K562 (cell line): ENCODE data around the gene PUSL1.

ENCODE experiments used
- BHLHE40 ChIP-seq: IDR thresholded peaks from 2 replicates; pipeline ENCODE4 v1.6.1; 2011; ENCODE audit warnings: low read length, improper control_type of control experiment
- CBFB ChIP-seq: sonication (generic); formaldehyde crosslinking; IDR thresholded peaks from 2 replicates; pipeline ENCODE4 v1.4.0; 2020; ENCODE audit warnings: mild to moderate bottlenecking, missing genetic modification reagents
- CEBPB ChIP-seq: fragments of 450-650 bp; IDR thresholded peaks from 2 replicates; pipeline ENCODE4 v1.6.1; 2016; ENCODE audit warnings: missing genetic modification characterization, missing compliant biosample characterization
- CREB1 ChIP-seq, 2 experiments: sonication (generic) in 1 of 2; formaldehyde crosslinking in 1 of 2; IDR thresholded peaks; 2 replicates each; pipeline versions ENCODE4 v1.6.1 to v1.8.0; 2012 to 2022; ENCODE audit warnings: inconsistent platforms in 1 of 2, mild to moderate bottlenecking in 1 of 2, missing genetic modification reagents in 1 of 2, moderate library complexity in 1 of 2
- LARP7 ChIP-seq: fragments of 450-650 bp; IDR thresholded peaks from 2 replicates; pipeline ENCODE4 v1.6.1; 2016
- TF ChIP-seq, protein P1 (sequence below): fragments of 450-650 bp; formaldehyde crosslinking; IDR thresholded peaks from 2 replicates; pipeline ENCODE4 v1.4.0; 2022; ENCODE audit warnings: mild to moderate bottlenecking, moderate library complexity

DNA sequence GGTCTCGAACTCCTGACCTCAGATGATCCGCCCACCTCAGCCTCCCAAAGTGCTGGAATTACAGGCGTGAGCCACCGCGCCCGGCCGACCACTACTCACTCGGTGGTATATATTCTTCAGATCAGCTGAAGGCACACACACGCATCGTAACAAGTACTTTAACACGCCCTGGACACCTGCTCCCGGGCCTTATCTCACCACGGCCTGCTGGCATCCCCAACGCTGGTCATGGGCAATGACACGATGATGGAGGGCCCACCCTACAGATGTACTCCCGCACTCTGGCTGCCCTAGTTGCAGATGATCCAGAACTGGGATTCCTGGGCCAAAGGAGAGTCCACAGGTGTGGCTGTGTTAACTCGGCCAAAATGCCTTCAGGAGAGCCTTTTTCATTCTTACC is 46.3 kb upstream of the PUSL1 start:
- TF ChIP-seq, protein P1, sequence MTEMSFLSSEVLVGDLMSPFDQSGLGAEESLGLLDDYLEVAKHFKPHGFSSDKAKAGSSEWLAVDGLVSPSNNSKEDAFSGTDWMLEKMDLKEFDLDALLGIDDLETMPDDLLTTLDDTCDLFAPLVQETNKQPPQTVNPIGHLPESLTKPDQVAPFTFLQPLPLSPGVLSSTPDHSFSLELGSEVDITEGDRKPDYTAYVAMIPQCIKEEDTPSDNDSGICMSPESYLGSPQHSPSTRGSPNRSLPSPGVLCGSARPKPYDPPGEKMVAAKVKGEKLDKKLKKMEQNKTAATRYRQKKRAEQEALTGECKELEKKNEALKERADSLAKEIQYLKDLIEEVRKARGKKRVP (CRISPR knock-in tag): no peak
- no peak for TF ChIP-seq CEBPB (tag)
- no peak for TF ChIP-seq CBFB (CRISPR knock-in tag)
- no peak for TF ChIP-seq BHLHE40
- TF ChIP-seq CREB1 (IDR thresholded peaks at IDR 0.05): no peak
- no peak for TF ChIP-seq CREB1 (CRISPR knock-in tag; IDR thresholded peaks at IDR 0.05)
- no peak for TF ChIP-seq LARP7
